ENCODE measurements around the gene VAX1. TPM values are rescaled to one million over a fixed set of nuclear protein-coding genes. Genes with fewer than 3 reads are reported as not detected.
A peak's percentile ranks its signal among the peaks of the same experiment; 100 is the strongest.

VAX1 gene
- total RNA-seq, 2 donors from 2014 or later: 3.2 to 3.5 TPM

GRCh38 chr10:117165538-117166417, 27.7 kb upstream of the VAX1 start:
- peak overlapping the region; percentile 61 for H3K4me3 ChIP-seq (ENCODE audit: low read length)
- H3K27ac Mint-ChIP-seq: no peak overlapping the region
- peaks cover 29% of the 10 kb centered on the region for H3K4me1 Mint-ChIP-seq
- peak; percentile 90 for TF ChIP-seq CTCF (conservative IDR thresholded peaks at IDR 0.05)
- H3K36me3 ChIP-seq (ENCODE audit: control insufficient read depth, insufficient read depth, low read length): no peaks in the 10 kb centered on the region
- 1 to 3% methylated on average over 27 to 51 of the region's 51 CpGs for WGBS, 2 experiments (ENCODE audit: insufficient coverage in 1 of 2, insufficient read length in 1 of 2)
- no peaks in the 10 kb centered on the region for H3K36me3 Mint-ChIP-seq (ENCODE audit: low read depth)
- no peak overlapping the region for H3K27ac ChIP-seq (ENCODE audit: low read depth, low read length)
- H3K9me3 Mint-ChIP-seq: no peaks in the 10 kb centered on the region
- H3K9me3 ChIP-seq (ENCODE audit: control insufficient read depth, low read length): no peaks in the 10 kb centered on the region
- H3K9ac ChIP-seq (ENCODE audit: extremely low read depth, low read length, poor library complexity, severe bottlenecking): no peak overlapping the region
- H3K27me3 Mint-ChIP-seq (ENCODE audit: insufficient read depth): peaks cover 96% of the 10 kb centered on the region
- peak; percentile 95 for DNase-seq
- peaks cover 97% of the 10 kb centered on the region for H3K27me3 ChIP-seq (ENCODE audit: control insufficient read depth, insufficient read depth, low read length, poor library complexity, severe bottlenecking)
- no peaks in the 10 kb centered on the region for H3K4me1 ChIP-seq (ENCODE audit: control insufficient read depth, insufficient read depth, low read length)
- peak overlapping the region; percentile 37 for H3K4me3 Mint-ChIP-seq

GRCh38 chr10:117164592-117165537, 26.8 kb upstream of the VAX1 start:
- Histone ChIP-seq H3K9ac (ENCODE audit: extremely low read depth, low read length, poor library complexity, severe bottlenecking) (no peak overlapping the region), H3K4me3 (ENCODE audit: low read length) (no peak overlapping the region), H3K36me3 (ENCODE audit: control insufficient read depth, insufficient read depth, low read length) (no peaks in the 10 kb centered on the region), H3K27me3 (ENCODE audit: control insufficient read depth, insufficient read depth, low read length, poor library complexity, severe bottlenecking) (peaks cover 97% of the 10 kb centered on the region), H3K4me1 (ENCODE audit: control insufficient read depth, insufficient read depth, low read length) (peaks cover 7% of the 10 kb centered on the region), H3K9me3 (ENCODE audit: control insufficient read depth, low read length) (no peaks in the 10 kb centered on the region), H3K27ac (ENCODE audit: low read depth, low read length) (no peak overlapping the region)
- H3K36me3 Mint-ChIP-seq (ENCODE audit: low read depth): no peaks in the 10 kb centered on the region
- DNase-seq: peak; percentile 57
- no peaks in the 10 kb centered on the region for H3K9me3 Mint-ChIP-seq
- peak overlapping the region; percentile 66 for H3K4me3 Mint-ChIP-seq
- 6 to 10% methylated on average over 21 to 32 of the region's 32 CpGs for WGBS, 2 experiments (ENCODE audit: insufficient coverage in 1 of 2, insufficient read length in 1 of 2)
- peaks cover 94% of the 10 kb centered on the region for H3K27me3 Mint-ChIP-seq (ENCODE audit: insufficient read depth)
- H3K27ac Mint-ChIP-seq: no peak overlapping the region
- no peak for TF ChIP-seq CTCF (conservative IDR thresholded peaks at IDR 0.05)
- H3K4me1 Mint-ChIP-seq: peaks cover 38% of the 10 kb centered on the region

- H3K4me3 ChIP-seq (ENCODE audit: low read length): no peak overlapping the region
- H3K4me3 Mint-ChIP-seq: peak overlapping the region; percentile 66
- no peaks in the 10 kb centered on the region for H3K36me3 Mint-ChIP-seq (ENCODE audit: low read depth)
Observed at GRCh38 chr10:117163954-117164548, 26.0 kb upstream of the VAX1 start.

More at GRCh38 chr10:117163954-117164548, 26.0 kb upstream of the VAX1 start:
- Mint-ChIP-seq H3K27ac (no peak overlapping the region), H3K4me1 (peaks cover 45% of the 10 kb centered on the region), H3K9me3 (no peaks in the 10 kb centered on the region), H3K27me3 (ENCODE audit: insufficient read depth) (peaks cover 87% of the 10 kb centered on the region)
- no peaks in the 10 kb centered on the region for H3K9me3 ChIP-seq (ENCODE audit: control insufficient read depth, low read length)
- TF ChIP-seq CTCF (conservative IDR thresholded peaks at IDR 0.05): no peak
- DNase-seq: no peak
- H3K9ac ChIP-seq (ENCODE audit: extremely low read depth, low read length, poor library complexity, severe bottlenecking): no peak overlapping the region
- 5 to 14% methylated on average over 7 to 15 of the region's 16 CpGs for WGBS, 2 experiments (ENCODE audit: insufficient coverage in 1 of 2, insufficient read length in 1 of 2)
- no peaks in the 10 kb centered on the region for H3K36me3 ChIP-seq (ENCODE audit: control insufficient read depth, insufficient read depth, low read length)
- H3K27me3 ChIP-seq (ENCODE audit: control insufficient read depth, insufficient read depth, low read length, poor library complexity, severe bottlenecking): peaks cover 91% of the 10 kb centered on the region
- H3K4me1 ChIP-seq (ENCODE audit: control insufficient read depth, insufficient read depth, low read length): peaks cover 9% of the 10 kb centered on the region
- no peak overlapping the region for H3K27ac ChIP-seq (ENCODE audit: low read depth, low read length)

Data from endodermal cell (in vitro differentiated cells).